DND-41 (cell line): ENCODE measurements around the gene SLC27A4.

ENCODE experiments used
- EZH2 ChIP-seq: IDR thresholded peaks from 3 replicates; pipeline ENCODE4 v1.6.1; 2012; ENCODE audit warnings: borderline replicate concordance, low read depth, mild to moderate bottlenecking, moderate library complexity, low read length, inconsistent platforms; ENCODE audit not compliant: severe bottlenecking
- TF ChIP-seq, protein P1 (sequence below): IDR thresholded peaks from 2 replicates; pipeline ENCODE4 v1.5.1; 2012; ENCODE audit warnings: borderline replicate concordance, low read length, moderate library complexity, mild to moderate bottlenecking; ENCODE audit not compliant: poor library complexity, severe bottlenecking; ENCODE audit errors: extremely low read depth

- no peak for TF ChIP-seq EZH2
- TF ChIP-seq, protein P1, sequence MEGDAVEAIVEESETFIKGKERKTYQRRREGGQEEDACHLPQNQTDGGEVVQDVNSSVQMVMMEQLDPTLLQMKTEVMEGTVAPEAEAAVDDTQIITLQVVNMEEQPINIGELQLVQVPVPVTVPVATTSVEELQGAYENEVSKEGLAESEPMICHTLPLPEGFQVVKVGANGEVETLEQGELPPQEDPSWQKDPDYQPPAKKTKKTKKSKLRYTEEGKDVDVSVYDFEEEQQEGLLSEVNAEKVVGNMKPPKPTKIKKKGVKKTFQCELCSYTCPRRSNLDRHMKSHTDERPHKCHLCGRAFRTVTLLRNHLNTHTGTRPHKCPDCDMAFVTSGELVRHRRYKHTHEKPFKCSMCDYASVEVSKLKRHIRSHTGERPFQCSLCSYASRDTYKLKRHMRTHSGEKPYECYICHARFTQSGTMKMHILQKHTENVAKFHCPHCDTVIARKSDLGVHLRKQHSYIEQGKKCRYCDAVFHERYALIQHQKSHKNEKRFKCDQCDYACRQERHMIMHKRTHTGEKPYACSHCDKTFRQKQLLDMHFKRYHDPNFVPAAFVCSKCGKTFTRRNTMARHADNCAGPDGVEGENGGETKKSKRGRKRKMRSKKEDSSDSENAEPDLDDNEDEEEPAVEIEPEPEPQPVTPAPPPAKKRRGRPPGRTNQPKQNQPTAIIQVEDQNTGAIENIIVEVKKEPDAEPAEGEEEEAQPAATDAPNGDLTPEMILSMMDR = no peak
Observed at GRCh38 chr9:128298535-128299482, 41.5 kb upstream of the SLC27A4 start.
